ENCODE results near the gene GMPPA.

GMPPA gene

GRCh38 chr2:219540784-219541504 lies 42.3 kb downstream of the GMPPA start:
- DNase-seq = no peak

- DNase-seq = peak; percentile 72
Observed at GRCh38 chr2:219541611-219542180, 43.0 kb downstream of the GMPPA start.

DNA sequence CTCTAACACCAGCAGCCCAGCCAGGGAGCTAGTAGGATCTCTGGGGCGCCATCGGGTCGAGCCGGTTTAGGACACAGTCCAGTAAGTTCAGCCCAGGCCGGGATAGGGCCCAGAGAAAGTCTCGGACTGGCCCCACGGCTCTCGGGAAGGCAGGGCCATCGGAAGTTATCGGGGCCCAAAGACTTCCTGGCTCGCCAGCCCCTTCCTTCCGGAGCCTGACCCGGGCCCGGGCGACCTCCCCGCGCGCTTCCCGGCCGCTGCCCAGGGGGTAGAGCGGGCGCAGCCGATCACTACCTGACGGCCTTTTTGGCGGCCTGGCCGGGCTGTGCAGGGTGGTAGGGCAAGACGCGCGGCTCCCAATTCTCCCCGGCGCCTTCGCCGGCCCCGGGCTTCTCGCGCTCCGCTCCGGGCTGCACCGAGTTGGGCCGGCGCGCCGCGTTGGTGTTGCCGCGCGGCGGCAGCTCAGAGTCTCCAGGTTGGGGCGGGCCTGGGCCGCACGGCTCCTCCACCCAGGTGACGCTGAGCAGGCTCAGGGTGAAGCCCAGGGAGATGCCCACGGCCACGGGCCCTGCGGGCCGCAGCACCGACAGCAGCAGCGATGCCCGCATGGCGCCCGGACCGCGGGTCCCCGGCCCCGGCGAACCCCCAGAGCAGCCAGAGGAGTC lies 44.4 kb downstream of the GMPPA start:
- DNase-seq = peak; percentile 57

DNA sequence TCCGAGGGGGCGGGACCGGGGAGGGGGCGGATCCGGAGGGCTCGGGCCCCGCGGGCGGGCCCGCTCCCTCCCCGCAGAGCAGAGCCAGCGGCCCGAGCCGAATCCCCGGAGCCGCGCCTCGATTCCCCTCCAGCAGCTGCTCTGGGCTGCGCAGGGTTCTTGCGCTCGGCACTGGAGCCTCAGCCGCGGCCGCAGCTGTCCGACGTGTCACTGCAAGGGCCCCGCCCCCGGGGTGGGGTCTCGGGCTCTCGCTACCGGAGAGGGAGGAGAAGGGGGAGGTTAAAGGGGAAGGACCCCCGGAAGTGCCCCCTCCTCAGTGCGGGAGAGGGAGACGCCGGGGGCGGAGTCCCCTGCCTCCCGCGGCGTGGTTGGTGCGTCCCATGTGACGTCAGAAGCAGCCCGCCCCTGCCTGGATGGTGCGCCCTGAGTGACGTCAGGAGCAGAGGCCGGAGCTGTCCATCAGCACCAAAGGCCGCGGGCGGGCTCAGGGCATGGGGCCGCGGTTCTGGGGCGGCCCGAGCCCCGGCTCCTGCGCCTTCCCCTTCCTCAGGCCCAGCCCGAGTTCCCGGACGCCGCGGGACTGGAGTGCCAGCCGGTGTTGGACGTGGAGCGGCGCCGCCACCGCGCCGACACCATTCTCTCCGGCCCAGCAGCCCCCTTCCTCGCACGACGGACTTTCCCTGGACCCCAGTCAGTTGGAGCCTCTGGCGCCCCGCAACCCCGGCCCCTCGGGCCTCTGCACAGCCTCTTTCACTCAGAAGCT lies 45.1 kb downstream of the GMPPA start, which contains the start of the genes CHPF and TMEM198:
TSS of gene CHPF (minus strand) at position 214 of the 763 bp plus-strand sequence. CDS start 271 bp downstream, outside the sequence.
TSS of gene TMEM198 (plus strand) at position 433 of the 763 bp plus-strand sequence. CDS start 700 bp downstream, outside the sequence.
- peak; percentile 98 for DNase-seq

GRCh38 chr2:219544567-219544966 lies 45.9 kb downstream of the GMPPA start:
- DNase-seq = no peak

DNA sequence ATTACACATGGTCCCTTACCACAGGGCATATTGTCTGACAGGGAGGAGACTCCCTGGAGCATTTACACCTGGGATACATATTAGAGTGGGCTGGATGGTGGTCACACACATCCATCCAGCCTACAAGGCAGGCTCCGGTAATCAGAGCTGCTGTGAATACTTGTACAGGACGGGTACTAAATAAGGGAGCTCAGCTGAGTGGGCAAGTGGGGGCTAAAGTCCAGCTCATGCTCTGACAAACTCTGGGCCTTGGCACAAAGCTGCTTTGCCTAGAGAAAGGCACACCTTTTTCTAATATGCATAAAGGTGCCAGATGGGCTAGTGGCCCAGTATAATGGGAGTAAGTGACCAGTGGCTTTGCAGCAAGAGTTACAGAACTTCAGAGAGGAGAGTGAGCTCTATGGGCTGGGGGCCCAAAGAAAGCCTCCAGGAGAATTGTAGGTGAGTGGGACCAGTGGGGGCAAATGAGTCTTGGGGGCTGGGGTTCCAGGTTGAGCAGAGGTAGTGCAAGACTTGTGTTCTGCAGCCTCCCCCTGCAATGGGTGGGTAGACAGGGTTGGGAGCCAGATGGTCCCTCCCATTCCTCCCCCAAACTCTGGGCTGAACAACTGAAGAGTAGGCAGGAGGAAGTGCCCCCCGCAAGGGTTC lies 46.7 kb downstream of the GMPPA start:
- no peak for DNase-seq

DNA sequence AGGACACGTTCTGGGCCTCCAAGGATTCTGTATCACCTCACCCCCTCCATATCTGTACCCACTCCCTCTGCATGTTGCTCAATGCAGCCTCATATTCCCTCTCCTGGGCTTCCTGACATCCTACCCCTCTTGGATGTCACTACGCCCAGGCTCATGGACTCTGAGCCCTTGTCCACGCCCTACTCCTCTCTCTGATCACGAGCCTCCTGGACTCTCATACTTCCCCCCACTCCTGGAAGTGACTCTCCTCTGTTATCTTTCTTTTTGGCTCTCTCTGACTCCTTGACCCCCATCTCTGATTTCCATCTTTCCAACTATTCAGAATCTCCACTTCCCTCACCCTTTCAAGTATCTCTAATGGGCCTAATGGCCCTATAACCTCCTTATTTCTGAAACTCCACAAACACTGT lies 47.3 kb downstream of the GMPPA start:
- DNase-seq = no peak

DNA sequence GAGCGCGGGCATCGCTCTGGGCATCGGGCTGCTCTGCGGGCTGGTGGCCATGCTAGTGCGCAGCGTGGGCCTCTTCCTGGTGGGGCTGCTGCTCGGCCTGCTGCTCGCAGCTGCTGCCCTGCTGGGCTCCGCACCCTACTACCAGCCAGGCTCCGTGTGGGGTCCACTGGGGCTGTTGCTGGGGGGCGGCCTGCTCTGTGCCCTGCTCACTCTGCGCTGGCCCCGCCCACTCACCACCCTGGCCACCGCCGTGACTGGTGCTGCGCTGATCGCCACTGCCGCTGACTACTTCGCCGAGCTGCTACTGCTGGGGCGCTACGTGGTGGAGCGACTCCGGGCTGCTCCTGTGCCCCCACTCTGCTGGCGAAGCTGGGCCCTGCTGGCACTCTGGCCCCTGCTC lies 48.9 kb downstream of the GMPPA start:
- no peak for DNase-seq

GRCh38 chr2:219548990-219549389 lies 50.3 kb downstream of the GMPPA start:
- no peak for DNase-seq

DNA sequence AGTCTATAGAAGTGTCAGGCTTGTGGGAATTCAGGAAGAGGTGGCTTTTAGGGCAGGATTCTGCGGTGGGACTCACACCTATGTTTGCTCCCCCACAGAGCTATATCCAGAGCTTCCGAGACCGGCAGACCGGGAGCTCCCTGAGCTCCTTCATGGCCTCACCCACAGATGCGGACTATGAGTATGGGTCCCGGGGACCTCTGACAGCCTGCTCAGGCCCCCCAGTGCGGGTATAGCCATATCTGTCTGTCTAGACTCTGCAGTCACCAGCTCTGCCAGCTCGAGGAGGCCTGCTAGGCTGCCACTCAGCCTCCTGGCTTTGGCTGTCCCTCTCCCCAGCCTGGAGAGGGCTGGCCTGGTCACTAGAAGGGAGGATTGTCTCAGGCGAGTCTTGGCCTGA lies 50.9 kb downstream of the GMPPA start:
- DNase-seq = no peak

DNA sequence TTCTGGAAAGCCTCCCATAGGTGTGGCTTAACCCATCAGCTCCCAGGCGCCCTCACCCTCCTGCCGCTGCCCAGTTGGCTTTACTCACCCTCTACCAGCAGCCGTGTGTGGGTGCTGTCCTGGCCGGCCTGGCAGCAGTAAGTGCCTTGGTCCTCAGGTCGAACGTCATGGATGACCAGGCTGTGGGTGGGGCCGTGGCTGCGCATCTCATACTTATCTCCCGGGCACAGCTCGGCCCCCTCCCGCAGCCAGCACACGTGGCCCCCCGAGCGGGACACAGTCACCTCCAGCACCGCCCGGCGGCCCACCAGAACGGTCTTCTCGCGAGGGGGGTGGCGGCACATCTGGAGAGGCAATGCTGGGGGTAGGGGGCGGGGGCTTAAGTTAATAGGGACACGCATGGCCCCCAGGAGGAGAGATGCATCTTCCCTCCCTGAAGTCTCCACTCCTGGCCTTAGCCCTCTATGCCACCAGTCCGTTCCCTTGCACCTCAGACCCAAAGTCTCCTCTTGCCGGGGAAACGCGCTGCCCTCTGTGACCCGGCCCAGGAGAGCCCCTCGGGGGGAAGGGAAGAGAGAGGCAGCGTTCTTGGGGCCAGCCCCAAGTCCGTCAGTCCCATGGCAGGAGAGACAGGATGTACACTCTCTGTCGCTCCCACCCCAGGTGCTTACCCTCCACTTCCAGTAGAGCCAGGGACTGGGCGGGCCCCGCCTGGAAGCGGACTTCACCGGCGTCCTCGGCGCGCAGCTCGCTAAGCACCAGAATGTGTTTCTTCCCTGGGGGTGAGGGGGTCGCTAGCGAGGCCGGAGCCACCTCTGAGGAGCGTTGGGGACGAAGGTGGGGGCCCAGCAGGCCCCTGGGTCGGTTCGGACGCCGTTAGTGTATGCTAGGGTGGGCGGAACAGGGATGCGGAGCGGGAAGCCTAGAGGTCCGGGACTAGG lies 53.0 kb downstream of the GMPPA start:
- DNase-seq = peak; percentile 61

DNA sequence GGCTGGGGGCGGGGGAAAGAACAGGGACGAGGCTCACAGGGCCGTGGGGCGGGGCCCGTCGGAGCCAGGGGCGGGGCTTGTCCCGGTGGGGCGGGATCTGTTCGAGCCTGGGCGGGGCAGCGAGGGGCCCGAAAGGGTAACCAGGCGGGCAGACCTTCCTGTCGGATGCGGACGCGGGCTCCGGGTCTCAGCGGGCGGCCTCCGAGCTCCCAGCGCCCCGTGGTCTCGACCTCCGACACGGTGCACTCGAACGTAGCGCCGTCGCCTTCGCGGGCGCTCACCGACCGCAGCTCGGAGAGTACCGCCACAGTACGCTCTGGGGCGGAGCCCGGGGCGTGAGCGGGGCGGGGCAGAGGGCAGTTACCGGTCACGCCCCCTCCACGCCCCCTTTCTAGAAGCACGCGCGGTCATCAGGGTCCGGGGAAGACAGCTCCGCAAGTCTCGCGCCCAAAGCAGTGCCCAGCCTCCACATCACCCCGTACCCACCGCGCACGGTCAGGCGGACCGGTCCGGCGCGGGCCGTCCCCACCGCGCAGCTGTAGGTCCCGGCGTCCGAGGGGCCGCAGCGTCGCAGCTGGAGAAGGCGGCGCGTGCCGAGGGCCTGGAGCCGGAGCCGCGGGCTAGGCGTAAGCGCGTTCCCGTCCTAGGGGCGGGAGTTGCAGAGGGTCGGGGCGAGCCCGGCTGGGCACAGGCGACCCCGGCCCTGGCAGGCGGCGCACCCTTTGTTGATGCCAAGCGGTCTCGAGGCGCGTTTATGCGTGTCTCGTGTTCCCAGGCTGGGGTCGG lies 53.9 kb downstream of the GMPPA start:
- peak; percentile 82 for DNase-seq

- DNase-seq = no peak
Observed at GRCh38 chr2:219553168-219553417, 54.4 kb downstream of the GMPPA start.

- DNase-seq = no peak
Observed at GRCh38 chr2:219553463-219553963, 54.8 kb downstream of the GMPPA start.

- DNase-seq = no peak
Observed at GRCh38 chr2:219554350-219554749, 55.7 kb downstream of the GMPPA start.

GRCh38 chr2:219555956-219556355 lies 57.3 kb downstream of the GMPPA start:
- no peak for DNase-seq

- no peak for DNase-seq
Observed at GRCh38 chr2:219556413-219556812, 57.7 kb downstream of the GMPPA start.
